Measurements from ENCODE around the gene MLC1. TPM values are rescaled to one million over a fixed set of nuclear protein-coding genes. Genes with fewer than 3 reads are reported as not detected.
A peak's percentile ranks its signal among the peaks of the same experiment; 100 is the strongest.

MLC1 gene
- total RNA-seq, 1 experiment from 2014 or later = not detected

GRCh38 chr22:50081426-50082196 lies 3.6 kb downstream of the MLC1 start:
- in situ Hi-C loops (cut with HindIII; ENCODE audit: low sequenced_read_pairs) = no loop called here
- no peak for DNase-seq (ENCODE audit: low spot score)

- in situ Hi-C loops (cut with HindIII; ENCODE audit: low sequenced_read_pairs) = no loop called here
Observed at GRCh38 chr22:50080077-50080465, 5.2 kb downstream of the MLC1 start.

GRCh38 chr22:50078761-50079160 lies 6.5 kb downstream of the MLC1 start:
- DNase-seq (ENCODE audit: low spot score) = no peak

More at GRCh38 chr22:50080077-50080465, 5.2 kb downstream of the MLC1 start:
- no peak for DNase-seq (ENCODE audit: low spot score)

GRCh38 chr22:50078246-50078645 lies 7.0 kb downstream of the MLC1 start:
- no peak for DNase-seq (ENCODE audit: low spot score)
- in situ Hi-C loops (cut with HindIII; ENCODE audit: low sequenced_read_pairs) = no loop called here

More at GRCh38 chr22:50078761-50079160, 6.5 kb downstream of the MLC1 start:
- in situ Hi-C loops (cut with HindIII; ENCODE audit: low sequenced_read_pairs) = no loop called here

- in situ Hi-C loops (cut with HindIII; ENCODE audit: low sequenced_read_pairs) = no loop called here
- no peak for DNase-seq (ENCODE audit: low spot score)
Observed at GRCh38 chr22:50076646-50077535, 8.3 kb downstream of the MLC1 start.

- peak; percentile 58 for DNase-seq (ENCODE audit: low spot score)
- in situ Hi-C loops (cut with HindIII; ENCODE audit: low sequenced_read_pairs) = no loop called here
Observed at GRCh38 chr22:50074551-50075530, 10.4 kb downstream of the MLC1 start.

- no peak for DNase-seq (ENCODE audit: low spot score)
- in situ Hi-C loops (cut with HindIII; ENCODE audit: low sequenced_read_pairs) = no loop called here
Observed at GRCh38 chr22:50074056-50074455, 11.2 kb downstream of the MLC1 start.

- in situ Hi-C loops (cut with HindIII; ENCODE audit: low sequenced_read_pairs) = no loop called here
- DNase-seq (ENCODE audit: low spot score) = no peak
Observed at GRCh38 chr22:50072714-50073538, 12.3 kb downstream of the MLC1 start.

GRCh38 chr22:50072167-50072555 lies 13.1 kb downstream of the MLC1 start:
- in situ Hi-C loops (cut with HindIII; ENCODE audit: low sequenced_read_pairs) = no loop called here
- no peak for DNase-seq (ENCODE audit: low spot score)

- DNase-seq (ENCODE audit: low spot score) = no peak
- in situ Hi-C loops (cut with HindIII; ENCODE audit: low sequenced_read_pairs) = no loop called here
Observed at GRCh38 chr22:50071432-50072166, 13.6 kb downstream of the MLC1 start.

GRCh38 chr22:50070366-50070765 lies 14.9 kb downstream of the MLC1 start:
- DNase-seq (ENCODE audit: low spot score) = no peak
- in situ Hi-C loops (cut with HindIII; ENCODE audit: low sequenced_read_pairs) = no loop called here

GRCh38 chr22:50068096-50068495 lies 17.1 kb downstream of the MLC1 start:
- in situ Hi-C loops (cut with HindIII; ENCODE audit: low sequenced_read_pairs) = no loop called here
- no peak for DNase-seq (ENCODE audit: low spot score)

- DNase-seq (ENCODE audit: low spot score) = no peak
- in situ Hi-C loops (cut with HindIII; ENCODE audit: low sequenced_read_pairs) = no loop called here
Observed at GRCh38 chr22:50067244-50067643, 18.0 kb downstream of the MLC1 start.

GRCh38 chr22:50064453-50064852 lies 20.8 kb downstream of the MLC1 start:
- DNase-seq (ENCODE audit: low spot score) = no peak
- in situ Hi-C loops (cut with HindIII; ENCODE audit: low sequenced_read_pairs) = no loop called here

- DNase-seq (ENCODE audit: low spot score) = no peak
- in situ Hi-C loops (cut with HindIII; ENCODE audit: low sequenced_read_pairs) = no loop called here
Observed at GRCh38 chr22:50063589-50064393, 21.4 kb downstream of the MLC1 start.

GRCh38 chr22:50062509-50063135 lies 22.6 kb downstream of the MLC1 start:
- in situ Hi-C loops (cut with HindIII; ENCODE audit: low sequenced_read_pairs) = no loop called here
- no peak for DNase-seq (ENCODE audit: low spot score)

Data from G401 (cell line).